ENCODE data around the gene NLGN2. TPM values are rescaled to one million over a fixed set of nuclear protein-coding genes. Genes with fewer than 3 reads are reported as not detected.
A peak's percentile ranks its signal among the peaks of the same experiment; 100 is the strongest.

The NLGN2 gene
- polyA plus RNA-seq, 3 donors, result 0.55 TPM; not detected in 2

- 92% methylated on average over 8 of the region's 18 CpGs for WGBS (ENCODE audit: insufficient coverage)
- H3K4me2 ChIP-seq (replicated peaks; ENCODE audit: extremely low read depth, low read length, poor library complexity, severe bottlenecking), result no peak overlapping the region
- DNase-seq, result no peak
Observed at GRCh38 chr17:7418472-7419152, 11.0 kb downstream of the NLGN2 start.

More at GRCh38 chr17:7418472-7419152, 11.0 kb downstream of the NLGN2 start:
- intact Hi-C loops (cut with micrococcal nuclease), result no loop called here
- Histone ChIP-seq H3K4me3 (replicated peaks in 1 of 3; ENCODE audit: low read depth in 2 of 3, low read length in 3 of 3) (no peak overlapping the region), H3K36me3 (replicated peaks in 1 of 2; ENCODE audit: control insufficient read depth in 1 of 2, insufficient read depth in 2 of 2, low read length in 2 of 2) (no peaks in the 10 kb centered on the region), H3K9me3 (replicated peaks in 1 of 2; ENCODE audit: control insufficient read depth in 1 of 2, insufficient read depth in 1 of 2, low read length in 2 of 2) (no peaks in the 10 kb centered on the region), H4K20me1 (ENCODE audit: insufficient read depth, low read length) (no peaks in the 10 kb centered on the region), H3K27ac (ENCODE audit: low read depth in 1 of 2, low read length in 2 of 2) (no peak overlapping the region), H3K27me3 (ENCODE audit: control insufficient read depth in 2 of 2, insufficient read depth in 2 of 2, low read length in 2 of 2) (no peaks in the 10 kb centered on the region), H3K9ac (ENCODE audit: insufficient read depth, low read length, poor library complexity, severe bottlenecking) (no peak overlapping the region), H3K79me2 (ENCODE audit: insufficient read depth, low read length) (no peaks in the 10 kb centered on the region), H2AFZ (ENCODE audit: insufficient read depth, low read depth, low read length, poor library complexity, severe bottlenecking) (no peak overlapping the region), H3K4me1 (ENCODE audit: control insufficient read depth in 1 of 2, insufficient read depth in 2 of 2, low read length in 2 of 2) (no peaks in the 10 kb centered on the region)
- no peaks in the 10 kb centered on the region for H3K36me3 Mint-ChIP-seq
- H3K27ac Mint-ChIP-seq, result peak overlapping the region in 2 of 7 donors; percentile 33 to 82
- TF ChIP-seq CTCF (IDR thresholded peaks at IDR 0.05), result no peak
- H3K9me3 Mint-ChIP-seq, result no peaks in the 10 kb centered on the region
- H3K4me1 Mint-ChIP-seq, result no peaks in the 10 kb centered on the region
- H3K27me3 Mint-ChIP-seq (ENCODE audit: low read depth in 3 of 3), result peaks cover 0 to 8% (median 6%) of the 10 kb centered on the region in 3 donors
- H3K4me3 Mint-ChIP-seq, result no peak overlapping the region
